SK-N-SH treated with all-trans-retinoic acid at 6 μM for 48 hours (cell line): Measurements from ENCODE around the gene APOO.

Experiments
- ATAC-seq: fragments of 200-7000 bp; cut with Tn5 transposase; 3 replicates; pipeline ENCODE4 v1.9.1; 2020; ENCODE audit warnings: mild to moderate bottlenecking, moderate library complexity
- ARNTL ChIP-seq: fragments of 450-650 bp; formaldehyde crosslinking; IDR thresholded peaks from 2 replicates; pipeline ENCODE4 v1.5.0; 2020; ENCODE audit warnings: low read depth, mild to moderate bottlenecking, moderate library complexity, borderline replicate concordance
- BACH2 ChIP-seq: fragments of 250-450 bp; sonication (Bioruptor Pico); IDR thresholded peaks from 2 replicates; pipeline ENCODE4 v1.9.0; 2021; ENCODE audit warnings: mild to moderate bottlenecking, borderline replicate concordance
- CREB5 ChIP-seq: fragments of 250-450 bp; sonication (Bioruptor Pico); IDR thresholded peaks from 2 replicates; pipeline ENCODE4 v1.5.1; 2020; ENCODE audit warnings: low read depth, mild to moderate bottlenecking, moderate library complexity
- CSDC2 ChIP-seq: fragments of 250-450 bp; sonication (Bioruptor Pico); IDR thresholded peaks from 2 replicates; pipeline ENCODE4 v1.5.0; 2020; ENCODE audit warnings: mild to moderate bottlenecking, moderate library complexity
- ESRRG ChIP-seq: fragments of 250-450 bp; sonication (Bioruptor Pico); IDR thresholded peaks from 2 replicates; pipeline ENCODE4 v1.6.1; 2021; ENCODE audit warnings: mild to moderate bottlenecking
- GLIS3 ChIP-seq: fragments of 250-450 bp; sonication (Bioruptor Pico); IDR thresholded peaks from 2 replicates; pipeline ENCODE4 v1.5.0; 2020; ENCODE audit warnings: mild to moderate bottlenecking, moderate library complexity
- OSR1 ChIP-seq: fragments of 250-450 bp; sonication (Bioruptor Pico); IDR thresholded peaks from 2 replicates; pipeline ENCODE4 v1.8.0; 2022; ENCODE audit warnings: moderate library complexity, mild to moderate bottlenecking, inconsistent platforms
- PATZ1 ChIP-seq: fragments of 250-450 bp; sonication (Bioruptor Pico); IDR thresholded peaks from 2 replicates; pipeline ENCODE4 v1.8.0; 2020; ENCODE audit warnings: mild to moderate bottlenecking, moderate library complexity, borderline replicate concordance
- POU6F1 ChIP-seq: fragments of 250-450 bp; sonication (Bioruptor Pico); IDR thresholded peaks from 2 replicates; pipeline ENCODE4 v1.8.0; 2021; ENCODE audit warnings: low read depth, mild to moderate bottlenecking, moderate library complexity, borderline replicate concordance
- PPARA ChIP-seq: fragments of 250-450 bp; sonication (Bioruptor Pico); IDR thresholded peaks from 2 replicates; pipeline ENCODE4 v1.5.0; 2020; ENCODE audit warnings: mild to moderate bottlenecking, borderline replicate concordance
- SNAI2 ChIP-seq: fragments of 250-450 bp; sonication (Bioruptor Pico); IDR thresholded peaks from 2 replicates; pipeline ENCODE4 v1.5.0; 2020; ENCODE audit warnings: mild to moderate bottlenecking, moderate library complexity
- TCF4 ChIP-seq: fragments of 250-450 bp; sonication (Bioruptor Pico); IDR thresholded peaks from 2 replicates; pipeline ENCODE4 v1.8.0; 2021; ENCODE audit warnings: mild to moderate bottlenecking, moderate library complexity, borderline replicate concordance
- TOX ChIP-seq: fragments of 250-450 bp; sonication (Bioruptor Pico); IDR thresholded peaks from 2 replicates; pipeline ENCODE4 v1.8.0; 2021; ENCODE audit warnings: mild to moderate bottlenecking, moderate library complexity, borderline replicate concordance
- TSHZ2 ChIP-seq: fragments of 250-450 bp; sonication (Bioruptor Pico); IDR thresholded peaks from 2 replicates; pipeline ENCODE4 v1.5.0; 2020; ENCODE audit warnings: mild to moderate bottlenecking, moderate library complexity
- ZC3H10 ChIP-seq: fragments of 250-450 bp; sonication (Bioruptor Pico); IDR thresholded peaks from 2 replicates; pipeline ENCODE4 v1.5.1; 2021; ENCODE audit warnings: mild to moderate bottlenecking, moderate library complexity
- ZFP3 ChIP-seq: fragments of 250-450 bp; sonication (Bioruptor Pico); IDR thresholded peaks from 2 replicates; pipeline ENCODE4 v1.5.0; 2020; ENCODE audit warnings: mild to moderate bottlenecking, moderate library complexity
- ZFP30 ChIP-seq: fragments of 450-650 bp; formaldehyde crosslinking; IDR thresholded peaks from 2 replicates; pipeline ENCODE4 v1.5.0; 2022; ENCODE audit warnings: mild to moderate bottlenecking, moderate library complexity
- ZNF565 ChIP-seq: fragments of 450-650 bp; formaldehyde crosslinking; conservative IDR thresholded peaks from 2 replicates; pipeline ENCODE4 v1.5.0; 2020; ENCODE audit warnings: low read depth, mild to moderate bottlenecking, moderate library complexity
- ZNF70 ChIP-seq: fragments of 450-650 bp; formaldehyde crosslinking; IDR thresholded peaks from 2 replicates; pipeline ENCODE4 v1.5.0; 2020; ENCODE audit warnings: mild to moderate bottlenecking, moderate library complexity
- ZNF8 ChIP-seq: fragments of 450-650 bp; formaldehyde crosslinking; IDR thresholded peaks from 2 replicates; pipeline ENCODE4 v1.5.0; 2020; ENCODE audit warnings: mild to moderate bottlenecking, moderate library complexity

APOO gene

GRCh38 chrX:23911126-23911835, 3.5 kb upstream of the APOO start (continued):
- TF ChIP-seq TSHZ2 (no peak), OSR1 (CRISPR knock-in tag) (no peak), TCF4 (no peak), ZNF70 (CRISPR knock-in tag) (no peak), ZFP30 (CRISPR knock-in tag) (no peak), BACH2 (no peak), ESRRG (no peak), POU6F1 (no peak)

GRCh38 chrX:23908219-23909004, 674 bp upstream of the APOO start:
- ATAC-seq = no peak
- TF ChIP-seq ZFP30 (CRISPR knock-in tag) = no peak
- TF ChIP-seq CREB5 (CRISPR knock-in tag) = no peak
- no peak for TF ChIP-seq CSDC2 (CRISPR knock-in tag)
- no peak for TF ChIP-seq SNAI2 (CRISPR knock-in tag)
- TF ChIP-seq PPARA (CRISPR knock-in tag) = no peak
- TF ChIP-seq POU6F1 = no peak
- no peak for TF ChIP-seq ZNF70 (CRISPR knock-in tag)
- TF ChIP-seq PATZ1 = no peak
- TF ChIP-seq TOX (CRISPR knock-in tag) = no peak
- TF ChIP-seq BACH2 = no peak
- TF ChIP-seq, all 23 proteins: peak for 0

GRCh38 chrX:23907111-23907497, 634 bp downstream of the APOO start:
- ATAC-seq = peak; percentile 8
- TF ChIP-seq TSHZ2 (no peak), POU6F1 (no peak), PATZ1 (no peak), ZFP3 (no peak), ARNTL (CRISPR knock-in tag) (no peak), ZNF8 (CRISPR knock-in tag) (no peak), GLIS3 (CRISPR knock-in tag) (no peak), ZC3H10 (CRISPR knock-in tag) (no peak), ESRRG (no peak), CSDC2 (CRISPR knock-in tag) (no peak), ZNF565 (CRISPR knock-in tag) (no peak)
